KMS-11 (cell line): ENCODE measurements around the gene NAPB.

ENCODE experiments used
- H2AFZ ChIP-seq: fragments of 200-600 bp; sonication (generic); 2 replicates; pipeline ENCODE4 v1.6.1; 2016; ENCODE audit warnings: antibody characterized with exemption, mixed run types, low read depth
- H3K27ac ChIP-seq: fragments of 200-600 bp; sonication (generic); 2 replicates; pipeline ENCODE4 v1.6.1; 2016; ENCODE audit warnings: mild to moderate bottlenecking, mixed run types
- H3K27me3 ChIP-seq: fragments of 200-600 bp; sonication (generic); 2 replicates; pipeline ENCODE4 v1.6.1; 2017; ENCODE audit warnings: mild to moderate bottlenecking, low read depth, mixed run types, moderate library complexity; ENCODE audit not compliant: insufficient read depth
- H3K36me3 ChIP-seq: fragments of 200-600 bp; sonication (generic); 2 replicates; pipeline ENCODE4 v1.6.1; 2017; ENCODE audit warnings: mild to moderate bottlenecking, mixed run types; ENCODE audit not compliant: insufficient read depth
- H3K4me1 ChIP-seq: fragments of 200-600 bp; sonication (generic); 2 replicates; pipeline ENCODE4 v1.6.1; 2016; ENCODE audit warnings: mild to moderate bottlenecking, low read depth, mixed run types; ENCODE audit not compliant: poor library complexity, severe bottlenecking
- H3K4me2 ChIP-seq: fragments of 200-600 bp; sonication (generic); 2 replicates; pipeline ENCODE4 v1.7.0; 2016; ENCODE audit warnings: mild to moderate bottlenecking, mixed run types
- H3K4me3 ChIP-seq: fragments of 200-600 bp; sonication (generic); IDR thresholded peaks from 2 replicates; pipeline ENCODE4 v1.6.1; 2017; ENCODE audit warnings: low read depth, low read length, mixed read lengths; ENCODE audit not compliant: insufficient read depth
- H3K79me2 ChIP-seq: fragments of 200-600 bp; sonication (generic); 2 replicates; pipeline ENCODE4 v1.6.1; 2016; ENCODE audit warnings: low read depth, mixed run types; ENCODE audit not compliant: insufficient read depth
- H3K9ac ChIP-seq: fragments of 200-600 bp; sonication (generic); 2 replicates; pipeline ENCODE4 v1.6.1; 2016; ENCODE audit warnings: mild to moderate bottlenecking, mixed run types
- H4K20me1 ChIP-seq: fragments of 200-600 bp; sonication (generic); 2 replicates; pipeline ENCODE4 v1.6.1; 2016; ENCODE audit warnings: mild to moderate bottlenecking, mixed run types; ENCODE audit not compliant: insufficient read depth
- CTCF ChIP-seq: fragments of 200-600 bp; sonication (generic); conservative IDR thresholded peaks from 2 replicates; pipeline ENCODE4 v1.6.1; 2017; ENCODE audit warnings: low read depth, mild to moderate bottlenecking, antibody characterized with exemption, low read length, moderate library complexity, mixed read lengths

Gene NAPB

GRCh38 chr20:23434521-23435313, 13.4 kb upstream of the NAPB start:
- Histone ChIP-seq H3K4me2 (no peak overlapping the region), H3K36me3 (no peaks in the 10 kb centered on the region), H3K4me1 (no peaks in the 10 kb centered on the region), H3K27me3 (no peaks in the 10 kb centered on the region), H3K9ac (no peak overlapping the region), H3K4me3 (no peak overlapping the region), H2AFZ (no peak overlapping the region), H3K27ac (no peak overlapping the region), H4K20me1 (no peaks in the 10 kb centered on the region), H3K79me2 (no peaks in the 10 kb centered on the region)
- TF ChIP-seq CTCF, result no peak

GRCh38 chr20:23433628-23434027, 12.3 kb upstream of the NAPB start:
- no peak for TF ChIP-seq CTCF
- Histone ChIP-seq H4K20me1 (no peaks in the 10 kb centered on the region), H3K4me1 (no peaks in the 10 kb centered on the region), H3K36me3 (no peaks in the 10 kb centered on the region), H3K9ac (no peak overlapping the region), H3K4me2 (no peak overlapping the region), H3K27ac (no peak overlapping the region), H3K4me3 (no peak overlapping the region), H3K27me3 (no peaks in the 10 kb centered on the region), H2AFZ (no peak overlapping the region), H3K79me2 (no peaks in the 10 kb centered on the region)

- no peaks in the 10 kb centered on the region for H3K27me3 ChIP-seq
- no peak overlapping the region for H2AFZ ChIP-seq
- no peak overlapping the region for H3K27ac ChIP-seq
- no peak for TF ChIP-seq CTCF
- H4K20me1 ChIP-seq, result no peaks in the 10 kb centered on the region
- H3K4me3 ChIP-seq, result no peak overlapping the region
- no peak overlapping the region for H3K9ac ChIP-seq
- 0 out of 2 replicates have a peak, but pooled peaks cover 10% of the 10 kb centered on the region for H3K79me2 ChIP-seq
- H3K4me1 ChIP-seq, result peaks cover 4% of the 10 kb centered on the region
- H3K4me2 ChIP-seq, result no peak overlapping the region
- H3K36me3 ChIP-seq, result no peaks in the 10 kb centered on the region
Observed at GRCh38 chr20:23425129-23425528, 3.8 kb upstream of the NAPB start.

- H3K4me1 ChIP-seq, result peaks cover 22% of the 10 kb centered on the region
- H3K9ac ChIP-seq, result peak overlapping the region; percentile 67
- no peaks in the 10 kb centered on the region for H3K27me3 ChIP-seq
- H3K79me2 ChIP-seq, result peaks cover 31% of the 10 kb centered on the region; the same call in 1 of the 2 replicates
- H3K27ac ChIP-seq, result peak overlapping the region; percentile 71
- no peaks in the 10 kb centered on the region for H3K36me3 ChIP-seq
- H4K20me1 ChIP-seq, result no peaks in the 10 kb centered on the region
- no peak for TF ChIP-seq CTCF
- H3K4me3 ChIP-seq, result no peak overlapping the region
- peak overlapping the region; percentile 78 for H3K4me2 ChIP-seq
- H2AFZ ChIP-seq, result peak overlapping the region; percentile 34; the same call in 1 of the 2 replicates
Observed at GRCh38 chr20:23419995-23420901, 1.0 kb downstream of the NAPB start.
